GM19239 (cell line): ENCODE measurements around the gene IDUA.
"Not testable (repeated sequence)": the region's sequence is repeated elsewhere in the genome, so short reads cannot be mapped to it uniquely, and the experiment has no call there.

Experiments
- DNase-seq: peaks from one replicate; pipeline ENCODE4 v3.0.0; 2011; ENCODE audit warnings: low spot score; ENCODE audit not compliant: insufficient read length
- FAIRE-seq: peaks from 2 replicates; lab custom pipeline; 2011; peaks lifted over from hg19 to GRCh38; lab: Jason Lieb, UNC

Gene IDUA

GRCh38 chr4:1042352-1043055, 55.7 kb downstream of the IDUA start:
- FAIRE-seq (no peak), DNase-seq (no peak)

- DNase-seq: no peak
- no peak for FAIRE-seq
Observed at GRCh38 chr4:1043162-1043561, 56.3 kb downstream of the IDUA start.

GRCh38 chr4:1043651-1044468, 57.0 kb downstream of the IDUA start:
- FAIRE-seq (no peak), DNase-seq (no peak)

- no peak for FAIRE-seq
- DNase-seq: no peak
Observed at GRCh38 chr4:1044469-1045192, 57.8 kb downstream of the IDUA start.

- FAIRE-seq (no peak), DNase-seq (no peak)
Observed at GRCh38 chr4:1045193-1045594, 58.4 kb downstream of the IDUA start.

- DNase-seq: no peak
- no peak for FAIRE-seq
Observed at GRCh38 chr4:1045595-1046201, 58.9 kb downstream of the IDUA start.

- not testable (repeated sequence) for FAIRE-seq, DNase-seq
Observed at GRCh38 chr4:1046581-1047011, 59.8 kb downstream of the IDUA start.

- no peak for DNase-seq
- FAIRE-seq: no peak
Observed at GRCh38 chr4:1047106-1047975, 60.5 kb downstream of the IDUA start.

- DNase-seq (no peak), FAIRE-seq (no peak)
Observed at GRCh38 chr4:1047976-1048772, 61.3 kb downstream of the IDUA start.

- DNase-seq (no peak), FAIRE-seq (no peak)
Observed at GRCh38 chr4:1048773-1049590, 62.1 kb downstream of the IDUA start.

GRCh38 chr4:1049591-1049905, 62.7 kb downstream of the IDUA start:
- FAIRE-seq (no peak), DNase-seq (no peak)

- FAIRE-seq: no peak
- no peak for DNase-seq
Observed at GRCh38 chr4:1050486-1051213, 63.8 kb downstream of the IDUA start.

GRCh38 chr4:1051472-1051871, 64.6 kb downstream of the IDUA start:
- DNase-seq (no peak), FAIRE-seq (no peak)

- FAIRE-seq: no peak
- DNase-seq: no peak
Observed at GRCh38 chr4:1052231-1052671, 65.4 kb downstream of the IDUA start.

- FAIRE-seq (no peak), DNase-seq (no peak)
Observed at GRCh38 chr4:1053080-1053661, 66.3 kb downstream of the IDUA start.

- not testable (repeated sequence) for FAIRE-seq, DNase-seq
Observed at GRCh38 chr4:1053891-1054290, 67.0 kb downstream of the IDUA start.
